Activated CD4-positive, alpha-beta T cell treated with anti-CD3 and anti-CD28 coated beads for 48 hours (primary cell): ENCODE data around the gene TFDP2.
"Not testable (repeated sequence)": the region's sequence is repeated elsewhere in the genome, so short reads cannot be mapped to it uniquely, and the experiment has no call there.

Experiments used
- DNase-seq: peaks from one replicate; pipeline ENCODE4 v3.0.0-alpha.2; 2020

The TFDP2 gene

DNA sequence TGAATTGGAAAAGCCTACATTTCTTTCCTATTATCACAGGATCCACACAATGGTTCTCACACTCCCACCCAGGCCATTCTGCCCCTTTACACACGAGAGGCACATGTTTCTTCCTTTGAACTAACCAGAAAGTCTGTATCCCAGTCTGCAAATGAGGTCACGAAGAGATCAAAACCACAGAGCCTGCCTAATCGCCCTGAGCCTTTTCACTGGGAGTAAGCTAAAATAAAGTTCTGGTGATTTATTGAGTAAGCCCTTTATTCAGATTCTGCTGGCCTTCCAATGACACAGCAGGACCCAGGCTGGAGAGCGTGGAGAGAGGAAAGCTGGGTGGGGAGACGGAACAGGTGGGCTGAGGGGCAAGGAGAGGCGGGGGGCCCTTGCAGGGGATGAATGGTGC lies 194.2 kb downstream of the TFDP2 start:
- no peak for DNase-seq

DNA sequence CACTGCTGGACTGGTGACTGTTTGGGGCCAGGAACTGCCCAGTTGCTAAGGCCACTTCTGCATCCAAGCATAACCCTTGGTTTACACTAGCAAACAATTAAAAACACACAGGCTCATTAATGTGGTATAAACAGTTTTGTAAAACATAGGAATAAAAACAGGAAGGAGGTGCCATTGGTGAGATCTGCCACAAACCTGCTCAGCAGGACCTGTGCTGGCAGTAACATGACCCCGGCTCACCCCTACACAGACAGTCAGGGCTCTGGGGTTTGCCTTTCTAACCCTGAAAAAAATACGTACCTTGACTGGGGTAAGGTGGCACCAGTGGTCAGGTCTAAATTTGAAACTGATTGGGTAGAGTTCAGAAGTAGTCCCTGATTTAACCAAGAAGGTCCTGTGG lies 196.7 kb downstream of the TFDP2 start:
- DNase-seq: no peak

DNA sequence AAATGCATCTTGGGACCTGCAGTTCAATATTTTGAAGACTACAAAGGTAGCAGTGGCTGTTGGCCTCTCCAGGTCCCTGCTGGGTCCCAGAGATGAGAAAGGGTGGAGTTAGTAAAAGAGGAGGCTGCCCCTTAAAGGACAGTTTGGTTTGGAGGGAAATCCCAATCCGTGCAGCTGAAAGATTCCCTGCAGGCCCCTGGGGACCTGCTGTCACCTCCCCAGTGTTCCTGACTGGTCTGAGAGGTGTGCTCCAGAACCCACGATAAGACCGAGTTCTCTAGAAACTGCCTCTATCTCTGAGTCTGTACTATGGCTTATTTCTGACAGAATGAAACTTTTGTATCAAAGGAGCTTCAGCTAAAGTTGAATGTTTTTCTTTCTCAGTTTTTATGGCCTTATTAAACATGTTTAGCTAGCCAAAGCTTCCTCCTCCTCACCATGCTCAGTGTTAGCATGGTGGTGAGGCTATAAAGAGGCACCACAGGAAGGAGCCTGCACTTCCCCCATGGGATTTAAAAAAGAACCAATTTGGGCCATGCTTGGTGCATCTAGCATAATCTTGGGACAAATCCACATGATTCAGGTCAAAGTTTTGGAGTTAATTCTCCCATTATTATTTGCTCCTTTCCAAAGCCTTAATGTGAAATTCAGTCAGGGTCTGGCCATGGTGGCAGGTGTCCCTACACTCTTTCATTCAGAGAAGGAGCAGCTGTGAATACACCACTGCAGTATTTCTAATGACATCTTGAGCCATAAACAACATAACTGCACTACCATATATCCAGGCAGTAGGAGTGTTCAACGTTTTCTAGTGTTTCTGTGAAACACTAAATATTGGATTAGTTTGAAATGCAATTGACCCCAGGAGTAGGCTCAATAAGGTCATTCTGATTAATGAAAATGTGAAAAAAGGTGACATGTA lies 198.5 kb downstream of the TFDP2 start:
- DNase-seq: no peak

DNA sequence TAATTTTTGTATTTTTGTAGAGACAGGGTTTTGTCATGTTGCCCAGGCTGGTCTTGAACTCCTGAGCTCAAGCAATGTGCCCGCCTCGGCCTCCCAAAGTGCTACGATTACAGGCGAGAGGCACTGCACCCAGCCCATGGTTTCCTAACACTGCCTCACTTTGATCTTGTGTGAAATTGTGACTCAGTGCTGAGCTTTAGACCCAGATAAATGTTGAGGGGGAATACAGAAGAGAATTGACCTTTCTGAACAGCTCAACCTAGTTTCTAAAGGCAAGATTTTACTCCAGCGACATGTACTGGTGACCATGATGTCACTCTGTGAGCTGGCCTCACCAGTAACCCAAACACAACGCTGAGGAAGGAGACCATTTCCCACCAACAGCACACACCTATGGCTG lies 199.4 kb downstream of the TFDP2 start:
- DNase-seq: no peak

DNA sequence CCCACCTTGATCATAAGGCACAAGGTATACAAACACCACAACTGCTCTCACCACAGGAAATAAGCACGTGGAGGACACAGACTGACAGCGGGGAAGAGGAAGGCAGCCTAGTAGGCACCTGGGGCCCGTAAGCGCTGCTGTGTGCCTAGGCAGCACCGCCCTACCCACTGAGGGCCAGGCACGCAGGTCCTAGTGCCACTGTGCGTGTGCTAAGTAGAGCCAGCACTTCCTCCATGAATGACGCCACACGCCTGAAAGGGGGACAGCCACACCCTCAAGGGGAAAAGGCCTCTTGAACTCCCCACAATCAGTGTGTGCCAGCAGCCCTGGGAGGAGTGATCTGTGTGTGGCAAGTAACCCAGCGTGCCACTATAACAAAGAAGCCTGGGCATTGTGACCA lies 199.9 kb downstream of the TFDP2 start:
- DNase-seq: no peak

DNA sequence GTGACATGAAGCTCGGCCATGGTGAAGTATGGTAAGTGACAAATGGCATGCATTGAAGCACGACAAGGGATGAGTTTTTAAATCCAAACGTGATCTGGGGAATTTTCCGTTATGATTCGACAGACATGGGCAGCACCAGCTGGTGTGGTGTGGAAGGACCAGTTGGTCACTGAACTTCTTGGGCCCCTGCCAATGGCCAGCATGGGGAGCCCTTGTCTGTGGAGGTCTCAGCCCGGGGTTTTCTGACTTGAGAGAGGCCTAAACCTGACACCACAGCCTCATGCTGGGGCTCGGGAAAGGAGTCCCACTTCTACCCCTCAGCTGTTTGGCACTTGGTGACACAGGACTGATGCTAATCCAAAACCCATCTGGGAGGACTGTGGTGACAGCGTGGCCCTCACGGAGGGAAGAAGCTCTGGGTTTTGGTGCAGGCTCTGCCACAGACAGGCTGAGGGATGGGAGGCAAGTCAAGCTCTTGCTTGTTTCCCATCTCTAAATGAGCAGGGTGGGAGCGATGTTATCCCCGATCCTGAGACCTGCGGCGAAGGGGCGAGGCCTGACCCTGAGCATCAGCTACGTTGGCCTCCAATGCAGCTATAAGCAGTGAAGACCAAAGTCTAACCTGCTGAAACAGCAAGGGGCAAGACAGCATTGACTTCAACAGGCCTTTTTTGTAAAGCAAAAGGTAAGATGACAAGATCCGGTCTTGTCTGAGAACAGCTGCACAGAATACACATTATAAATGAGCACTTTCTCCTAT lies 203.4 kb downstream of the TFDP2 start:
- no peak for DNase-seq

DNA sequence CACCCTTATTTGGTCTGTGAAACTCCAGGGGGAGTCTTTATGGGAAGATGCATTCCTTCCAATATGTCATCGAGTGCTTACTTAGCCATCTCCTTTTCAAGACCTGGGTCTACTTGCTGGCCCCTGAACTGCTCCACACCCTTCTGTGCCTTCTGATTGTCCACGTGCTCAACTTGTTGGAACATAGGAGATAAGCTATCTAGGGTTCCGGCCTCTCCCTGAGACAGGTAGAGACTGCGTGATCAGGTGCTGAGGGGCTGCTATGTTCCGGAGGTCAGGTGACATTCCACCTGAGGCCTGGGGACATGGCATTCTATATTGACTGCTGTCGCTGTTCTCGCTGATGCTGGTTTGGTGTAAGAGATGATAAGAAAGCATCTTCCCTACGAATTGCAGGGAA lies 207.3 kb downstream of the TFDP2 start:
- DNase-seq: no peak

DNA sequence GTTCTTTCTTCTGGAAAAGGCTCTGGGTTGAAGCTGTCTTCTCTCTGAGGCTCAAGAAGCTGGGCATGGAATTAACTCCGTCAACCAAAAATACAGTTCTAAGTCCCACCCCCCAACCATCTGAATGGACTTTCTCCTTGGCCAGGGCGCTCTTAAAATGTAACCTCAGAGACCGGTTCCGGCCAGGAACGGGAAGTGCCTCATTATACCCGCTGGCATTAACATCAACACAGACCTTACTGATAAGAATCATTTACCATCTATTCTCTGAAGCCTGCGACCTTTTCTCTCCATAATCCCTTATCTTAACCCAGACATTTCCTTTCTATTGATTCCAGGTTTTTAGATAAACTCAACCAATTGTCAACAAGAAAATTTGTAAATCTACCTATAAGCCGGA lies 208.3 kb downstream of the TFDP2 start:
- no peak for DNase-seq

DNA sequence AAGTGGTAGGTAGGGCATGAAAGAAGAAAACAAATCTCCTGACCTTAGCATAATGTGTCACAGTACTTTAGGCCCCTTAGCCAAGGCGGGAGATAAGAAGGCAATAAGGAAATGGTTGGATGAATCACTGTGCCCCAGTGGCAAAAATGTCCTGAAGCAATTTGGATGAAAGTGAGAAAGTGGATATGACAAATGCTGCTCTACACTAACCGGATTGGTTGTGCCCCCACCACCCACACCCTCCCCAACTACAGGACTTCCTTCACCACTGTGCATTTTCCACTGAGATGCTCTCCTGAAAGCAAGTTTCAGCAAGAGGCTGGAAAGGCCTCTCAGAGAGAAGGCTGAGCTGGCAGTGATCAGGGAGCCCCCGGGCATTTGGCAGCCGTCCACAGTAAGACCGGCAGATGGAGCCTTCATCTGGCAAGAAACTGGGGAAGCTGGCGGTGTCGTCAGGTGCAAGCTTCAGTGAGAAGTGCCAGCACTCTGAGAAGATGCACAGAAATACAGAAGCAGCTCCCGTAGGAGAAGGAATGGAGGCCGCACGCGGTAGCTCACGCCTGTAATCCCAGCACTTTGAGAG lies 209.1 kb downstream of the TFDP2 start:
- peak; percentile 79 for DNase-seq

DNA sequence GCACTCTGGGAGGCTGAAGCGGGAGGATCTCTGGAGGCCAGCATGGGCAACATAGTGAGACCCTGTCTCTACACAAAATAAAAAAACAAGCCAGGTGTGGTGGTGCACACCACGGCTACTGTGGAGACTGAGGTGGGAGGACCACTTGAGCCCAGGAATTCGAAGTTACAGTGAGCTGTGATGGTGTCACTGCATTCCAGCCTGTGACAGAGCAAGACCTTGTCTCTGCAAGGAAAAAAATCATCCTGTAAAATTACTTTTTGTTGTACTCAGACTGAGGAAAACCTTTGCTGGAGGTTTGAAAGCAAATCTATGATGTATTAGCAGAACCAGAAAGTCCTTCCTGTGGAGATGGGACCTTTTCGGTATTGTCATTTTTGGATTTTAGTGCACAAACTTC lies 209.6 kb downstream of the TFDP2 start:
- no peak for DNase-seq

DNA sequence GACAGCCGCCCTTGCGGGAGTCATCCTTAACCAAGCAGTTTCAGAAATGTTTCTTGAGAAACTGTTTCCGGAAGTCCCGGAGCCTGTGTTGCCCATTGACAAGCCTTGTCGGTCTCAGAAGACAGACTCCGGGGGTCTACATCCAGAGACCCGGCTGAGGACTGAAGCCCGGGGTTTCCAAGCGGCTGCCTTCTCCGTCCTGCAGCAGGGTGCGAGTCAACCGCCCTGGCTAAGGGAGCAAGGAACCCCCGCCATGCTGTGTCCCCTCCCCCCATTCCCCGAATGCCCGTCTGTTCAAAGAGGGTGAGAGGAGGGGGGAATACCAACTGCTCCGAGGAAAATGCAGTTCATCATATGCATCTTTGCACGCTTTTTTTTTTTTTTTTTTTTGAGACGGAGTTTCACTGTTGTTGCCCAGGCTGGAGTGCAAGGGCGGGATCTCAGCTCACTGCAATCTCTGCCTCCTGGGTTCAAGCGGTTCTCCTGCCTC lies 211.3 kb downstream of the TFDP2 start:
- no peak for DNase-seq

DNA sequence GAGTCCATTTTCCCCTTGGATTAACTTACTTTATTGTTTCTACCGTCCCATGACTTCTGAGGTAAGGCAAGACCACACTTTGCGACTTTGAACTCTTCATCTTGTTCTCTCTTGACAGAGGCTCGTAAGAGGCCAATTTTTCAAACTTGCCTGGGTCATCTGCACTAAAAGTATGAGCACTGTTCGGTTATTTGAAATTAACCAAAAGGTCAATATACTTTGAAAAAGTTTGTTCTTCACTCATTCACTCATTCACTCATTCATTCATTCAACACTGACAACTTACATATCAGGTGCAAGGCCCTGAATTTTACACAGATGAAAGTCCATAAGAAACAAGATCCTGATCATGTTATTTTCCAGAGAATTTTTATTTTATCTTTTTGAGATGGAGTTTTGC lies 215.0 kb downstream of the TFDP2 start:
- DNase-seq: no peak

DNA sequence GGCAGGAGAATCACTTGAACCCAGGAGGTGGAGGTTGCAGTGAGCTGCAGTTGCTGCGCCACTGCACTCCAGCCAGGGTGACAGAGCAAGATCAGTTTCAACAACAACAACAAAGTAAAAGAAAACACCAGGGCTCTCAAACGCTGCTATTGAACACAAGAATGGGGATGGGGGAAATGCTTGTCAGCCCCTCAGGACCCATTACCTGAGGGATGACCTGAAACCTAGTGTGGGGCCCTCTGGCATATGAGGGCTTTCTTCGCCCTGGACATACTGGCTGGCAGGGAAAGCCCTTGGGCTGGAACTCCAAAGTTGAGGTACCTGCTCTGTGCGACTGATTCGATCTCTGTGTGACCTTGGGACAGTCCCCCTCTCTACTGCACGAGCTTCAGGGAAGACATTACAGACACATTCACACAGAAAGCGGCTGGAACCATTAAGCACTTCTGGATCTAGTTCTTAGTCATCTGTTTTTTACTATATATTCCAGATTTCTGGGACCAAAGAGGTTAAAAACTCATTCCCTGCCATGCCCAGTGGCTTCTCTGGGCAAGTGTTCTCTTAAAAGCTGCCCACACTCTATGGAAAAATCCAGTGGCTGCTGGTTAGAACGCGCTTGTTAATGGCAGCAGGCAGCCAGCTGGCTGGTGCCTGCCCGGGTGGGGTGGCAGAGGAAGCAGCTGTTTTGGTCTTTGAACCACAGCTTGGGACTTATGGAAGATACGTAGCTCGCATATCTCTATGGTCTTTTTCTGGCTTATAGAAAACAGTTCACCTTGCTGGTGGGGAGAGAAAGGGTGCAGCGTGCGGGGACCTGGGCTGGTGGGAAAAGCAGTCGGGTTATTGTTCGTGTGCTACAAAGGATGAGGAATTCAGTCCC lies 215.7 kb downstream of the TFDP2 start:
- no peak for DNase-seq

DNA sequence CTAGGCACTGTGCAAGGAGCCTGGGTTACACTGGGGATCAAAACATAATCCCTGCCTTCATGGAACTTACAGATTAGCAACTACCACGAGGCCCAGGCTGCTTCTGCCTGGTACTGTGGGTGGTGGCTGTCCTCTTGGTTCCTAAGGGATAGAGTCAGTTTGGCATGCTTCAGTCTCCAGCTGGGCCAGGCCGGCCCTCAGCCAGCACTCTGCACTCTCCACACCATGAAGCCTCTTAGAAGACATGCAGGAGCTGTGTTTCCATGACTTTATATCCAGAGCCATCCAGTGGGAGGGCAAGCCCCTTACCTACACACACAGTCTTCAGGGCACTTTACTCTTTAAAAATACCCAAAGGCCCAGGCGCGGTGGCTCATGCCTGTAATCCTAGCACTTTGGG lies 218.5 kb downstream of the TFDP2 start:
- DNase-seq: no peak

DNA sequence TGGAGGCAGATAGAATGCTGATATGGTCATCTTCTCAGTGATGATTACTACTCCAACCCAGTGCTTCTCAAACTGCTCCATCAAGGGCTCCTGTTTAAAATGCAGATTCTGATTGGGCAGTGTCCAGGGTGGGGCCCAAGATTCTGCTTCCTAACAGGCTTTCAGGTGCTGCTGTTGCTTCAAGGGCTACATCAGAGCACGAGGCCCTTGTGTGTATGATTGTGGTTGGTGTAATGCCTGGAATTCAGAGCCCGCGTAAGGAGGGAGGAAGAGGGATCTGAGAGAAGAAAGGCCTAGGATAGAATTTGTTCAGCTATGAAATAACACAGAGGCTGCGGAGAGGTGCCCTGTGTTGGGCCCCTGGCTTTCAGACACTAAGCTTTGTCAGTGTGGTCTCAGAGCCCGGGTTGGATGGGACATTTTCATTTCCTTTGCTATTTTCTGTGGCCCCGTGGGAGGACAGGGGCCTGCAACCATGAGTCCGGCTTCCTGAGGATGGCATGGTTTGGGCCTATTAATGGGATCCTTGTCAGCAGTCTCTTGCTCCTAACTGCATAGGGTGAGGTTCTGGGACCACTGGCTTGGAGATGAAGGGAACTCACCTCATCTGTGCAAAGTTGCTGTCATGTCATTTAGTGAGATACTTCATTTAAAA lies 219.9 kb downstream of the TFDP2 start:
- no peak for DNase-seq

DNA sequence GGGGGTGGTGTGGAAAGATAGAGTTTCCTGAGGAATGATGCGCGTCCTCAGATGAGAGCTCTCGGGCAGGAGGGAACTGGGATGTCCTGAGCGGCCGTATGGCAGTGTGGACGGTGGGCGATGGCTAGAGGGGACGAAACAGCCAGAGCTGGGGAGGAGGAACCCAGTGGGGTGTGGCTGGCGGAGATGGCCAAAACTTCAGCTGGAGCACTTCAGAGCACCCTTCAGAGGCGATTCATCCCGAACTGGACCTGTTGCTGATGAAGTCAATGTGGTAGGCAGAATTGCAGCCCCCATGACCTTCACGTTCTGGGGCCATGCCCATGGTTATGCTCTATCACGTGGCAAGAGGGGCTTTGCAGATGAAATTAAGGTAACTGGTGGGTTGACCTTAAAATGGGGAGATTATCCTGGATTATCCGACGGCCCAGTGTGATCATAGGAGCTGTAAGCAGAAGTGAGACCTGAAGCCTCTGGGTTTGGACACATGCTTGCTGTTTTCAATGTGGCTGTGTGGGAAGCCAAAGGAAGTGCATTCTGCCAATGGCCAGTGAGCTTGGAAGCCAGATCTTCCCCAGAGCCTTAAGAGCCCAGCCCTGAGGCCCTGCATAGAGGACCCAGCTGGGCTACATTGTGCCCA lies 220.6 kb downstream of the TFDP2 start:
- no peak for DNase-seq

DNA sequence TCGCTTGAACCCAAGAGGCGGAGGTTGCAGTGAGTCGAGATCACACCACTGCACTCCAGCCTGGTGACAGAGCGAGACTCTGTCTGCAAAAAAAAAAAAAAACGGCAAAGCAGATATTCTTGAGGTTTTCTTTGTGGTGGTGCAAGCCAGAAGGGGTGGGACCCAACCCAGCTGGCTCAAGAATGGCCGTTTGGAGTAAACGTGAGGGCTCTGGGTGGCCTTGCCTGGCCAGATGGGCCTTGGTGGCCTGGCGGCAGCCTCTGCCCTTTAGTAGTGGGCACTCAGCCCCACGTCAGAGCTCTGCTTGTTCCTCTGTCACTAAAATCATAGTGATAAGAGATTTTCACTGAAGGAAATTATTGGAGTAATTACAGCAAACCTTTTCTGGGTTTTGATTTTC lies 222.4 kb downstream of the TFDP2 start:
- DNase-seq: no peak

DNA sequence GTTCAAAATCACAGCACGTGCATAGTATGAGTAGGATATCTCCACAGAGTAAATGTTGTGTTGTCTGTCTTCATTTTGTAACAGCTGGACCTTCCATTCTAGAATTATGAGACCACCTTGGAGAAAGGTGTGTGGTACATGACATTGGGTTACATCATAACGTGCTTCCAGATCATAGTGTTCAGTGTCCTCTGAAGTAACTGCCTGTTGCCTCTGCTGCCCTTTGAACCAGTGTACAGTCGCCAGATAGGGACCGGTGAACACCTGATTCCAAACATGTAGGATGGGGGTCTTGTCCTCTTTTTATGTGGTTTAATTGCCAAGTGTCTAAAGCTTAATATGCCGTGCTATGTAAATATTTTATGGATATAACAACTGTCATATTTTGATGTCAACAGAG lies 223.7 kb downstream of the TFDP2 start:
- DNase-seq: not testable (repeated sequence)

DNA sequence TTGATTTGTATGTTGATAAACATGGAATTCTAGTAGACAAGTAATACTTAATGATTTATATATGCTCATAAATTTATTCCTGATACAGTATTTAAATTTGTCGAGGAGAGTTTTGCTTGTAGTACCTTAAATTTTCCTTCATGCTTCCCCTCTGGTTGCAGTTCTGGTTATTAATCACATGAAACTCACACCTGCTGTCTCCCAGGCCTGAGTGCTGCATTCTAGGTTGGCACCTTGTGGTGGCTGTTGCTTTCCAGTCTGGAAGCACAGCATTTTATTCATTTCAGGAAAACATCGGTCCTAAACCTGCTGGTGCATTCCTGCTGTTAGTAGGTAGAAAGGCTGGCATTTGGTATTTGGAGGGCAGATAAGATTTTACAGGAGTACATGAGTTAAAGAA lies 228.0 kb downstream of the TFDP2 start:
- no peak for DNase-seq

DNA sequence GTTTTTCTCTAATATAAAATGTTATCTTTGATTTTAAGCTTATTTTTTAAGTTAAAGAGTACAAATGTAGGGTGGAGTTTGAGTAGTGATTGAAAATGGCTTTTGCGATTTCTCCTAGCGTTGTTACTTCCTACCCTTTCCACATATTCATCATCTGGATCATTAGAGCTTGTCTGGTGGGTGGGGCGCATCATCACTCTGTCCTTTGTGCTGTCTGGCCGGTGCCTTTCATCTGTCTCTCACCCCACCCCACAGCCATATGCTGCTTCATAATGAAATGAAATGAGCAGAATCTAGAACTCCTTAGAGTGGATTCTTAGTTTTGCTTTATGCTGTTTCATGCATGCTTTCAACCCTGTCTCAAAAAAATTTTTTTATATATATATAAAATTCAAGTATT lies 228.6 kb downstream of the TFDP2 start:
- DNase-seq: no peak

DNA sequence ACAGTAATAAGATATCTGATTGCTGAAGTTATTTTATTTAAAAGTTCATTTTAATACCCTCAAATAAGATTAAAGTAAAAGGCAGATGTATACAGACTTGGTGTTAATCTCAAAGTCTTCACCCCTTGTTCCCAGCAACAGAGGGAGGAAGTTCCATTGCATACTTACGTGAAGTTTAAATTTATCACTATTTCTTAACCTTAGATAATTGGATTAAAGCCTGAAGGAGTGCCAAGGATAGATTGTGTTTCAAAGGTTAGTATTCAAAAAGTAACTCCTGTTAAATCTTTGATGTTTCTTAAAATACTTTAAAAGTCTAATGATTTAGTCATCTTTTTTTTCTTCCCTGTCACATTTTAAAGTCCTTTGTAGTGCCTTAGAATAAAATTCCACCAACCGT lies 233.6 kb downstream of the TFDP2 start:
- DNase-seq: no peak

DNA sequence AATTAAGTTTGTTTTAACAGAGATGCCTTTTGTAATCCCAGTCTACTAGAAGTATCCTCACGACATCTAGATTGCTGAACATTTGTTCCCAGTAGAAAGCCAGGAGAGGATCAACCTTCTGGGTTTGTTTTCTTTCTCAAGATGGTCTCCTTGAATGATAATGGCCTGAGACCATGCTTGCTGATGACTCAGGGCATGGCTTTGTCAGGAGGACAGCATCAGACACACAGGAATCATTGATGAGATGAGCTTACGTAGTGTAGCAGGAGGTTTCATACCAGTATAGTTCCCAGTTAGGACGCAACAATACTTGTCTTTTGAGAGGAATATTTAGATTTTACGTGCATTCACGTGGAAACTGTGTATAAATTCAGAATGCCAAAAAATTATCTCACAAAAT lies 234.3 kb downstream of the TFDP2 start:
- DNase-seq: no peak
